GM12878 (cell line): ENCODE data around the gene TUBA8. TPM values are rescaled to one million over a fixed set of nuclear protein-coding genes. Genes with fewer than 3 reads are reported as not detected.

Experiments used
- ATAC-seq: fragments of 200-7000 bp; cut with Tn5 transposase; 3 replicates; pipeline ENCODE4 v1.9.1; 2020; ENCODE audit warnings: mild to moderate bottlenecking, moderate library complexity
- BruUV-seq: library from RNA; stranded (reverse); fragments of 400-500 nt; replicated peaks from 2 replicates; lab custom pipeline; 2021; lab: Mats Ljungman, UMichigan
- CTCF ChIA-PET: fragments of 300-600 bp; sonication (Branson Sonifier 250); formaldehyde crosslinking; extraction: SDS; loops from one replicate; lab custom pipeline; 2021; ENCODE audit warnings: inconsistent platforms; lab: Yijun Ruan, JAX
- POLR2A ChIA-PET: fragments of 350-600 bp; formaldehyde crosslinking; extraction: SDS; loops from one replicate; lab custom pipeline; 2021; ENCODE audit warnings: inconsistent platforms; lab: Charles Lee
- RAD21 ChIA-PET: fragments of 300-600 bp; sonication (Branson Sonifier 250); formaldehyde crosslinking; loops from one replicate; lab custom pipeline; 2023; ENCODE audit warnings: antibody characterized with exemption; ENCODE audit not compliant: unreplicated experiment; lab: Charles Lee
- SMC1A ChIA-PET: fragments of 300-600 bp; sonication (Branson Sonifier 250); formaldehyde crosslinking; loops from one replicate; lab custom pipeline; 2023; ENCODE audit not compliant: unreplicated experiment, uncharacterized antibody; lab: Charles Lee
- DNase-seq: peaks from one replicate; pipeline ENCODE4 v3.0.0-alpha.2; 2011; ENCODE audit warnings: low read depth, low spot score
- FAIRE-seq: peaks from 3 replicates; lab custom pipeline; 2011; peaks lifted over from hg19 to GRCh38; lab: Jason Lieb, UNC
- H2AFZ ChIP-seq: 2 replicates; pipeline ENCODE4 v1.6.0; 2011; ENCODE audit warnings: low read depth, low read length, control low read depth; ENCODE audit not compliant: control insufficient read depth
- H3K27ac ChIP-seq: 2 replicates; pipeline ENCODE4 v1.5.1; 2011; ENCODE audit warnings: control low read depth; ENCODE audit not compliant: control insufficient read depth, insufficient read depth
- H3K27me3 ChIP-seq, 2 experiments: replicated peaks in 1 of 2; 2 replicates each; pipeline versions ENCODE4 v1.6.0 to v1.6.1; 2011; ENCODE audit warnings: low read length in 1 of 2; ENCODE audit not compliant: control insufficient read depth in 2 of 2, insufficient read depth in 2 of 2
- H3K36me3 ChIP-seq, 2 experiments: 2 replicates each; pipeline ENCODE4 v1.5.1; 2011; ENCODE audit warnings: low read length in 1 of 2; ENCODE audit not compliant: control insufficient read depth in 2 of 2, insufficient read depth in 2 of 2
- H3K4me1 ChIP-seq: 2 replicates; pipeline ENCODE4 v1.6.1; 2011; ENCODE audit warnings: mild to moderate bottlenecking, low read length, moderate library complexity, mixed read lengths; ENCODE audit not compliant: control insufficient read depth, insufficient read depth
- H3K4me2 ChIP-seq: 2 replicates; pipeline ENCODE4 v1.6.0; 2011; ENCODE audit warnings: control low read depth; ENCODE audit not compliant: control insufficient read depth, insufficient read depth
- H3K4me3 ChIP-seq: fragments of 200-600 bp; sonication (generic); 2 replicates; pipeline ENCODE4 v1.5.1; 2016
- H3K79me2 ChIP-seq: 2 replicates; pipeline ENCODE4 v1.6.0; 2011; ENCODE audit warnings: low read length; ENCODE audit not compliant: control insufficient read depth, insufficient read depth
- H3K9ac ChIP-seq: 2 replicates; pipeline ENCODE4 v1.8.0; 2011; ENCODE audit warnings: low read length, control low read depth, mixed read lengths; ENCODE audit not compliant: control insufficient read depth, insufficient read depth
- H3K9me3 ChIP-seq: replicated peaks from 3 replicates; pipeline ENCODE4 v1.5.1; 2011; ENCODE audit warnings: mild to moderate bottlenecking, low read length; ENCODE audit not compliant: control insufficient read depth, insufficient read depth
- H4K20me1 ChIP-seq: 2 replicates; pipeline ENCODE4 v1.6.0; 2011; ENCODE audit not compliant: control insufficient read depth, insufficient read depth
- CREM ChIP-seq: IDR thresholded peaks from 2 replicates; pipeline ENCODE4 v1.6.1; 2014; ENCODE audit warnings: antibody characterized with exemption, low read depth
- DPF2 ChIP-seq: fragments of 450-650 bp; IDR thresholded peaks from 2 replicates; pipeline ENCODE4 v1.6.1; 2017; ENCODE audit warnings: mild to moderate bottlenecking
- EED ChIP-seq: sonication (generic); IDR thresholded peaks from 2 replicates; pipeline ENCODE4 v1.6.1; 2016; ENCODE audit warnings: antibody characterized with exemption, low read depth
- EGR1 ChIP-seq, 2 experiments: IDR thresholded peaks; 1 replicate in 1 of 2; 2 replicates in 1 of 2; pipeline ENCODE4 v1.6.1; 2011 to 2012; ENCODE audit warnings: low read depth in 2 of 2, low read length in 2 of 2, borderline replicate concordance in 1 of 2, mild to moderate bottlenecking in 1 of 2, moderate library complexity in 1 of 2
- HDGF ChIP-seq: fragments of 450-650 bp; IDR thresholded peaks from 2 replicates; pipeline ENCODE4 v1.6.1; 2016; ENCODE audit warnings: antibody characterized with exemption
- IKZF1 ChIP-seq: fragments of 450-650 bp; conservative IDR thresholded peaks from 2 replicates; pipeline ENCODE4 v1.6.1; 2017; ENCODE audit warnings: antibody characterized with exemption, mild to moderate bottlenecking
- IKZF2 ChIP-seq, 2 experiments: fragments of 450-650 bp; IDR thresholded peaks; 2 replicates each; pipeline ENCODE4 v1.6.1; 2017; ENCODE audit warnings: mild to moderate bottlenecking in 2 of 2, moderate library complexity in 2 of 2
- JUNB ChIP-seq: IDR thresholded peaks from 2 replicates; pipeline ENCODE4 v1.6.1; 2016; ENCODE audit warnings: antibody characterized with exemption, mild to moderate bottlenecking
- MLLT1 ChIP-seq: fragments of 450-650 bp; IDR thresholded peaks from 2 replicates; pipeline ENCODE4 v1.6.1; 2016; ENCODE audit warnings: mild to moderate bottlenecking
- MTA3 ChIP-seq: IDR thresholded peaks from 2 replicates; pipeline ENCODE4 v1.6.1; 2012; ENCODE audit warnings: low read length, inconsistent platforms, borderline replicate concordance
- NBN ChIP-seq: fragments of 450-650 bp; IDR thresholded peaks from 2 replicates; pipeline ENCODE4 v1.6.1; 2016
- NFIC ChIP-seq: IDR thresholded peaks from 2 replicates; pipeline ENCODE4 v1.6.1; 2012; ENCODE audit warnings: low read depth, mild to moderate bottlenecking, inconsistent platforms, low read length, moderate library complexity
- NR2C1 ChIP-seq: fragments of 450-650 bp; IDR thresholded peaks from 2 replicates; pipeline ENCODE4 v1.6.1; 2017; ENCODE audit warnings: antibody characterized with exemption, mild to moderate bottlenecking, moderate library complexity
- NR2F1 ChIP-seq: fragments of 450-650 bp; conservative IDR thresholded peaks from 2 replicates; pipeline ENCODE4 v1.6.1; 2017; ENCODE audit warnings: mild to moderate bottlenecking
- RB1 ChIP-seq: fragments of 450-650 bp; formaldehyde crosslinking; IDR thresholded peaks from 2 replicates; pipeline ENCODE4 v1.6.1; 2017; ENCODE audit warnings: mild to moderate bottlenecking, borderline replicate concordance
- SMC3 ChIP-seq: IDR thresholded peaks from 2 replicates; pipeline ENCODE4 v1.6.1; 2011; ENCODE audit warnings: low read length, improper control_type of control experiment, borderline replicate concordance
- SPI1 ChIP-seq: IDR thresholded peaks from 2 replicates; pipeline ENCODE4 v1.6.1; 2011; ENCODE audit warnings: low read depth, mild to moderate bottlenecking, low read length, moderate library complexity, borderline replicate concordance; ENCODE audit not compliant: insufficient read depth
- TBL1XR1 ChIP-seq: IDR thresholded peaks from 2 replicates; pipeline ENCODE4 v1.6.1; 2012; ENCODE audit warnings: low read depth, low read length, improper control_type of control experiment
- TCF12 ChIP-seq: IDR thresholded peaks from 2 replicates; pipeline ENCODE4 v1.6.1; 2011; ENCODE audit warnings: low read depth, mild to moderate bottlenecking, low read length
- TCF3 ChIP-seq: IDR thresholded peaks from 2 replicates; pipeline ENCODE4 v1.6.1; 2012; ENCODE audit warnings: low read depth, mild to moderate bottlenecking, low read length, borderline replicate concordance; ENCODE audit not compliant: insufficient read depth
- ZNF24 ChIP-seq: fragments of 450-650 bp; IDR thresholded peaks from 2 replicates; pipeline ENCODE4 v1.6.1; 2017; ENCODE audit warnings: antibody characterized with exemption, mild to moderate bottlenecking
- ZZZ3 ChIP-seq: IDR thresholded peaks from 2 replicates; pipeline ENCODE4 v1.6.1; 2011; ENCODE audit warnings: low read depth; ENCODE audit not compliant: control insufficient read depth, insufficient read length
- WGBS: methylation state at CpG from one replicate; pipeline ENCODE4 v1.1.6; 2016; ENCODE audit warnings: low lambda C conversion rate; ENCODE audit not compliant: insufficient replicate concordance, insufficient coverage; ENCODE audit errors: missing lambda C conversion rate; 5-methylcytosine and 5-hydroxymethylcytosine counted together
- in situ Hi-C: fragments of 300-500 bp; cut with MboI; formaldehyde crosslinking; loops from 9 replicates; pipeline ENCODE4 v1.14.3; 2018; ENCODE audit warnings: mixed read lengths
- intact Hi-C: fragments of 100-400 bp; cut with micrococcal nuclease; formaldehyde crosslinking; loops from one replicate; pipeline ENCODE4 v1.14.2; 2022; ENCODE audit not compliant: unreplicated experiment
- polyA plus RNA-seq, 11 experiments: library from polyadenylated mRNA; depleted of rRNA in 4 of 11; unstranded in 6 of 11; stranded (reverse) in 5 of 11; fragments of >200 nt; fragmentation: Nextera tagmentation in 4 of 11; fragmentation: Illumina TruSeq in 1 of 11; extraction: Ambion mirVana in 4 of 11; extraction: Trizol in 1 of 11; gene quantifications; 1 replicate in 1 of 11; 2 replicates in 10 of 11; pipeline versions ENCODE4 v1.2.1 to v1.2.3, GENCODE V29; 2011 to 2016; ENCODE audit warnings: inconsistent platforms in 2 of 11, missing spikeins in 2 of 11, low read depth in 1 of 11
- total RNA-seq, 4 experiments: library from RNA; depleted of rRNA in 3 of 4; stranded (reverse); fragments of >200 nt in 3 of 4; fragmentation: Illumina TruSeq in 1 of 4; extraction: Trizol in 1 of 4; gene quantifications; 2 replicates each; pipeline versions ENCODE4 v1.2.1 to v1.2.3, GENCODE V29; 2013 to 2021
- TF ChIP-seq, protein P1 (sequence below): IDR thresholded peaks from 2 replicates; pipeline ENCODE4 v1.6.1; 2011; ENCODE audit warnings: borderline replicate concordance, low read depth, mild to moderate bottlenecking, moderate library complexity, low read length; ENCODE audit not compliant: insufficient read depth, poor library complexity, severe bottlenecking

The TUBA8 gene
- total and polyA plus RNA-seq, 10 of the 15 experiments (the other 5 are each of a cell fraction or from before 2014, with no cell fraction given), result 2.2 to 30.3 (median 21.0) TPM

GRCh38 chr22:18066181-18066859 lies 44.3 kb upstream of the TUBA8 start:
- peak; percentile 64 for ATAC-seq
- RAD21 ChIA-PET, result interaction anchor here (0.9 to 3.5 kb wide), 6 partner anchors 10 to 263 kb away, joined by 3 to 33 read pairs (median 4); partner anchors contain the start of gene PEX26
- no peak overlapping the region; the same call in 1 of the 2 replicates for H2AFZ ChIP-seq
- TF ChIP-seq EGR1 (IDR thresholded peaks at IDR 0.05; ENCODE audit: borderline replicate concordance in 1 of 2, low read depth in 2 of 2, low read length in 2 of 2) (no peak), MLLT1 (peak; percentile 55; the same call in 1 of the 2 replicates), TCF12 (0 out of 2 replicates have a peak, but pooled peaks have one; percentile 45), JUNB (no peak), NR2C1 (peak; percentile 38; the same call in 1 of the 2 replicates), ZNF24 (no peak), DPF2 (0 out of 2 replicates have a peak, but pooled peaks have one; percentile 33), TBL1XR1 (no peak), IKZF1 (peak; percentile 59; the same call in 1 of the 2 replicates), MTA3 (no peak), ZZZ3 (no peak), EED (peak; percentile 70), SMC3 (no peak), TCF3 (peak; percentile 74; the same call in 1 of the 2 replicates), RB1 (no peak), NBN (0 out of 2 replicates have a peak, but pooled peaks have one; percentile 54), IKZF2 (IDR thresholded peaks at IDR 0.05) (peak; percentile 63 to 67; a peak in 3 of 4 replicates), SPI1 (peak; percentile 31; the same call in 1 of the 2 replicates), NFIC (no peak), CREM (no peak), HDGF (0 out of 2 replicates have a peak, but pooled peaks have one; percentile 50), NR2F1 (peak; percentile 96)
- TF ChIP-seq, protein P1, sequence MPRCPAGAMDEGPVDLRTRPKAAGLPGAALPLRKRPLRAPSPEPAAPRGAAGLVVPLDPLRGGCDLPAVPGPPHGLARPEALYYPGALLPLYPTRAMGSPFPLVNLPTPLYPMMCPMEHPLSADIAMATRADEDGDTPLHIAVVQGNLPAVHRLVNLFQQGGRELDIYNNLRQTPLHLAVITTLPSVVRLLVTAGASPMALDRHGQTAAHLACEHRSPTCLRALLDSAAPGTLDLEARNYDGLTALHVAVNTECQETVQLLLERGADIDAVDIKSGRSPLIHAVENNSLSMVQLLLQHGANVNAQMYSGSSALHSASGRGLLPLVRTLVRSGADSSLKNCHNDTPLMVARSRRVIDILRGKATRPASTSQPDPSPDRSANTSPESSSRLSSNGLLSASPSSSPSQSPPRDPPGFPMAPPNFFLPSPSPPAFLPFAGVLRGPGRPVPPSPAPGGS, result no peak

More at GRCh38 chr22:18066181-18066859, 44.3 kb upstream of the TUBA8 start:
- FAIRE-seq (no peak), DNase-seq (no peak)
- WGBS, result 9% methylated on average over 12 of the region's 12 CpGs
- Histone ChIP-seq H3K27me3 (no peaks in the 10 kb centered on the region), H3K27ac (peak overlapping the region; percentile 17; the same call in 1 of the 2 replicates), H3K4me3 (no peak overlapping the region), H3K9ac (no peak overlapping the region), H3K4me2 (peak overlapping the region; percentile 51), H3K36me3 (no peaks in the 10 kb centered on the region), H3K79me2 (no peaks in the 10 kb centered on the region), H4K20me1 (no peaks in the 10 kb centered on the region), H3K9me3 (no peaks in the 10 kb centered on the region), H3K4me1 (peaks cover 24% of the 10 kb centered on the region)
- ChIA-PET CTCF (interaction anchor here (0.5 to 5.6 kb wide), 8 partner anchors 10 to 236 kb away, joined by 3 to 34 read pairs (median 4); partner anchors contain the start of gene PEX26), SMC1A (interaction anchor here (0.6 to 8.7 kb wide), 11 partner anchors 10 to 238 kb away, joined by 3 to 67 read pairs (median 3); partner anchors contain the start of genes PEX26 and USP18), POLR2A (interaction anchor here (1.0 to 2.4 kb wide), 5 partner anchors 10 to 66 kb away, joined by 3 to 11 read pairs (median 4); partner anchors contain the start of gene PEX26)
- in situ Hi-C loops, result loop anchor here (5.0 kb wide), 1 partner anchor 234 kb away; no protein-coding TSS in a partner anchor
- intact Hi-C loops, result loop anchor here (5.0 kb wide), 1 partner anchor 39 kb away; no protein-coding TSS in a partner anchor
- BruUV-seq, result no TSS peak
